Myocyte (in vitro differentiated cells): ENCODE results near the gene EPHB4. TPM values are rescaled to one million over a fixed set of nuclear protein-coding genes. Genes with fewer than 3 reads are reported as not detected.
A peak's percentile ranks its signal among the peaks of the same experiment; 100 is the strongest.
"Not testable (repeated sequence)": the region's sequence is repeated elsewhere in the genome, so short reads cannot be mapped to it uniquely, and the experiment has no call there.

Experiments used
- DNase-seq: peaks from one replicate; pipeline ENCODE4 v3.0.0-alpha.2; 2012; ENCODE audit warnings: low read depth
- polyA plus RNA-seq: library from polyadenylated mRNA; unstranded; fragments of >200 nt; gene quantifications from one replicate; pipeline ENCODE4 v1.2.1, GENCODE V29; 2012; ENCODE audit warnings: missing spikeins
- total RNA-seq: library from RNA; depleted of rRNA; stranded (reverse); fragments of >200 nt; gene quantifications from 2 replicates; pipeline ENCODE4 v1.2.3, GENCODE V29; 2014

The EPHB4 gene
- total RNA-seq, result 63.7 and 84.1 TPM in 2 replicates
- polyA plus RNA-seq, result 65.5 TPM

DNA sequence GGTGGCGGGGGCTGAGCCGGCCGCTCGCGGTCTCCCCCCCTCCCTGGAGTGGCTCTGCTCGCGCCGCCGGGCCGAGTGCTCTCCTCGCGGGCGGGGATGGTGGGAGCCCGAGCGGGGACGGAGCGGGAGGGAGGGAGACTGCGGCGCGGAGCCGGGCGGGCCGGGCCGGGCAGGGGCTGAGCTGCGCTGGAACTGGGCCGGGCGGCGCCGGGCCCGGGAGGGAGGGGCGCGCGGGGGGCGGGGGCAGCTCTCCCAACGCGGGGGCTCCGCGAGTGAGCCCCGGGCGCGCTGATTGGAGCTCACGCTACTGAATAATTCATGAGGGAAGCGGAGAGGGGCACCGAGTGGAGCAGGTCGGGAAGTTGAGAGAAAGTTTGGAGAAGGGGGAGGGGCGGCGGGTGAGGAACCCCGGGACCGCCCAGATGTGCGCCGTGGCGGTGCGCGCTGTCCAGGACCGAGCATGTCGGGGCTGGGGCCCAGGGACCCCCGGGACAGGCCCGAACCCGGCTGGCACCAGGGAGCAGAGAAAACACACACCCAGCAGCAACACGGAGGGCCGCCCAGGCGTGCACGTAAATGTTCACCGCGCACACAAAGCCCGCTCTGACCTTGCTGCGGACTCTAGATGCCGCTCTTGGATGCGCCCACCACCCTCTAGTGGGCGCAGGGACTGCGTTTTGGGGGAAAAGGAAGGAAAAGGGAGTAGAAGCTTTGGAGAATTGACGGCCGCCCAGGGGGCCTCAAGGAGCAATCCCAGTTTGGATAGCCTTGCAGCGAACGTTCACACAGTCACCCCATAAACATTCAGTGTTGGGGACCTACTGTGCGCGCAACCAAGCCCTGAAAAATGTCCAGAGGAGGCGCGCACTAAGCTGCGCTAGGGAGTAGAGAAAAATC is at the start of gene EPHB4:
TSS of gene EPHB4 (minus strand) at position 194 of the 897 bp plus-strand sequence. CDS start 493 bp downstream, outside the sequence.
- DNase-seq, result peak; percentile 95

DNA sequence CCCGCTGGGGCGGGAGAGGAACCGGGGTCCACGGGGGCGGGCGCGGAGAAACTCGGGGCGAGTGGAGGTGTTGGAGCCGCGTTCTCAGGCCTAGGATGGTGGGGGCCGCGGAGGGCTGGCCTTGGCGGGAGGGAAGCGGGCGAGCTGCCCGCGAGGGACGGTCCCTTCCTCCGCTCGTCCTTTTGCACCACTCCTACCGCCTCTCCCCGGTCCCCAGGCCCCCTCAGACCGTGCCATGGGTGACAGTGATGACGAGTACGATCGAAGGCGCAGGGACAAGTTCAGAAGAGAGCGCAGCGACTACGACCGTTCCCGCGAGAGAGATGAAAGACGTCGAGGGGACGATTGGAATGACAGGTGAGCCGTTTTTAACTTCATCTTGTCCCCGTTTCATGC is 48.0 kb upstream of the EPHB4 start:
- DNase-seq, result peak; percentile 47

DNA sequence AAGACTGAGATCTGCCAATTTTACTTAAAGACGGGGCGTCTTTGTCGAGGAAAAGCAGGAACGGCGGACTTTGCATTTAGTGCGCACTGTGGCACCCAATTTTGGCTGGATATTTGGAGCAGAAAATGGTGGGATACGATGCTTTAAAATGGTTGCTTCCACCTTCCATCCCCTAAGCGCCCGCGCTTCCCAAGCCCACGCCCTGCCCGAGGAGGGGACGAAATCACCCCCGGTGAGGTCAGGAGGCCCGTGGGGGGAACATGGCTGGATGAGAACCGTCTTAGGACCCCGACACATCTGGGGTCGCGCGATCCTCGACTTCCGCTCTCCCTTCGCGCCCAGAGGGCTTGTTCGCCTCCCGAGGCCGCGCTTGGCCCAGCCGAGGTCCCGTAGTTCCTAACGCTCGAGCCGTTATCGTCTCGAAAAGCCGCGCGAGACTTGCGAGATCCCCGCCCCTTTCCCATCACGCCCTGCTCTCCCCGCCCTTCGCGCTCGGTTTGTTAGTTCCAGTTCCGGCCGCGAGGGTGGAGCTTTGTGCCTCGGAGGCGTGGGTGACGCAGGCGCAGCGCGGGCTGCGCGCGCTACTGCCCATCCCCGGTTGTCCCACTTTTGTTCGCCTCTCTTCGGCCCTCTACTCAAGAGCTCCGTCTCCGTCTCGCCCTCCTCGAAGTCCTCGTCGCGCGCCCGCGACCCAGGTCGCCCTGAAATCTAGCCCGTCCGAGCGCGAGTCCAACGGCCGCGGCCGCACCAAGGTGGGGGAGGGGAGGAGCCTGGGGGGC is 47.4 kb upstream of the EPHB4 start, which contains the start of gene SRRT:
TSS of gene SRRT (plus strand) at position 527 of the 779 bp plus-strand sequence. CDS start 488 bp downstream, outside the sequence.
- DNase-seq, result peak; percentile 100

DNA sequence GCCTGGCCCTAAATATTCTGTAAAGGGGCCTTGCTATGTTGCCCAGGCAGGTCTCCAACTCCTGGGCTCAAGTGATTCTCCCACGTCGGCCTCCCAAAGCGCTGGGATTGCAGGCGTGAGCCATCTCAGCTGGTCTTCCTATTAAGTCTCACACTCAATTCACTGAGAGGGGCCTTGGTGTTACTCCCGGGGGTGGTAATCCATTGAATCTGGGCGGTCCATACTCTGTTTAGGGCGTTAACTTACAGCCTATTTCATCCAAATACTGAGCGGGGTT is 46.9 kb upstream of the EPHB4 start:
- DNase-seq, result no peak

DNA sequence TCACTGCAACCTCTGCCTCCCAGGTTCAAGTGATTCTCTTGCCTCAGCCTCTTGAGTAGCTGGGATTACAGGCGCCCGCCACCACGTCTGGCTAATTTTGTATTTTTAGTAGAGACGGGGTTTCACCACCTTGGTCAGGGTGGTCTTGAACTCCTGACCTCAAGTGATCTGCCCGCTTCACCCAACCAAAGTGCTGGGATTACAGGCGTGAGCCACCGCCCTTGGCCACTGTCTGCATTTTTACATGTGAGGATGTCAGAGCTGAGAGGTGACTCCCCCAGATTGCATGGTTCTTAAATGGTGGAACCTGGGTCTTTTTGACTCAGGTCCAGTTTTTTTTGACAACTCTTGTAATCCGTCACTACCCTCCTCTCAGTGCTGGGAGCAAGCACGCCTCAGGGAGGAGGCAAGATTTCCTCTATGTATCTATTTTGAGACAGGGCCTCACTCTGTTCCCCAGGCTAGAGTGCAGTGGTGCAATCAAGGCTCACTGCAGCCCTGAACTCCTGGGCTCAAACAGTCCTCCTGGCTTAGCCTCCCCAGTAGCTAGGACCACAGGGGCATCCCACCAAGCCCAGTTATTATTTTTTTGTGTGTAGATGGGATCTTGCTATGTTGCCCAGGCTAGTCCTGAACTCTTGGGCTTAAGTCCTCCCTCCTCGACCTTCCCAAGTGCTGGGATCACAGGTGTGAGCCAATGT is 46.4 kb upstream of the EPHB4 start:
- DNase-seq, result no peak

DNA sequence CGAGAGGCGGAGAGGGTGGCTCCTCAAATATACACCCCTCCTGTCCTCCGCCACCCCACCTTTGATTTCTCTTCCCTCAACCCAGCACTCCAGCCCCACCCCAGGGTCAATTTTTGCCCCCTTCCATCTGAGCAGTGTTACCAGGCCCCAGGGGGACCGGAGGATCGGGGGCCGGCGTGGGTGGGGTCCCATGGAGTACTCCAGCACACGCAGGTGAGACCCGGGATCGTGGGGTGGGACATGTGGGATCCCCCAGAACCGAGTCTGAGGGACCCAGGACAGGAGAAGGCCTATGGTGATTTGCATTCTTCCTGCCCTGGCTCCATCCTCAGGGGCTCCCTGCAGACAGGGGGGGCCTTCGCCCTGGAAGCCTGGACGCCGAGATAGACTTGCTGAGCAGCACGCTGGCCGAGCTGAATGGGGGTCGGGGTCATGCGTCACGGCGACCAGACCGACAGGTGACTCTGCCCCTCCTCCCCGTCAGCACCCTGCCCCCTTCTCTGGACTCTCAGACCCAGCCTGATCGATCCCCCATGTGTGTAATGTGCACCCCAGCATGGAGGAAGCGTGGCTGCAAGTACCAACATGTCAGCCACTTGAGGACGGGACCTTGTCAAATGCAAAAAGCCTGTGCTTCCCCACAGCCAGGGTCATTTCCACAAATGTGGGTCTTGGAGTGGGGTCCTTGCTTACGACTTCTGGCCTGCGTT is 40.6 kb upstream of the EPHB4 start:
- peak; percentile 27 for DNase-seq

DNA sequence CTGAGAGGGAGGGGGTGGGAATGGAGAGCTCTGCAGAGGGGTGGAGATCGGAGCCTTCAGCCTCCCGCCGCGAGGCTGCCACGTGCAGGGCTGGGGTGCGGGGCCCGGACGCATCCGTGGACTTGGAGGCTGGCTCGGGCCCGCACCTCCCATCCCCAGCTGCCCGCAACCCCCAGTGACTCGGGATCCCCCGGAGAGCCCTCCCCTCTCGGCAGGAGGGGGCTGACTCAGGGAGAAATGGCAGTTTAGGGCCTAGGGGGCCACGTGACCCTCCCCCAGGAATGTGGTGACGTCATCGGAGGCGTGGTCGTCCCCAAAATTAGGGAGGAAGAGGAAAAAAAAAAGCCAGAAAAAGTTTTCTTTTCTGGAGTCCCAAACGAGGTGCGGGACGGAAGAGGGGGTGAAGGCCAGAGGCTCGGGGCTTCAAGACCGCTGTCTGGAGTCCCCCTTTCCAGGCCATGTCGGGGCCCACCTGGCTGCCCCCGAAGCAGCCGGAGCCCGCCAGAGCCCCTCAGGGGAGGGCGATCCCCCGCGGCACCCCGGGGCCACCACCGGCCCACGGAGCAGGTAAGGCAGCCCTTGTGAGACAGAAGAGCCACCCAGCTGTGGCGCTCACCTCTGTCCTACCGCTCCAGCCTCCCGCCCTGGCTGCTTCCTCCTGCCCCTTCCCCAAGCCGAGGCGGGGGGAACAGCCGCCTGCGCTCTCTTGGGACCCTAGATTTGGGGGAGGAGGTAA is 39.9 kb upstream of the EPHB4 start, which contains the start of gene TRIP6:
TSS of gene TRIP6 (plus strand) at position 348 of the 736 bp plus-strand sequence. CDS start at position 459, 111 bp downstream.
- peak; percentile 97 for DNase-seq

DNA sequence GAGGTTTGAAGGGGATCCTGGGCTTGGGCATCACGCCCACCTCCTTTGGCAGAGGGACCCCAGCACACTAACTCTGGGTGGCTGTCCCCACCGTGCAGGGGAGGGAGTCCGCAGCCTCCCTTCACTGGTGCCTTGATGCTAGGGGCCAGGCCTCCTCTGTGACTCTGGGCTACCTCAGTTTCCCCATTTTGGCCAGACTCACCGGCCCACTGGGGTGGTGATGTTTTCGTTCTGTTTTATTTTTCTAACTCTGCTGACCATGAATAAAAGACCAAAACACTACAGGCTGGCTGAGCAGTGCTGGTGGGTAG is 39.4 kb upstream of the EPHB4 start:
- DNase-seq, result no peak

DNA sequence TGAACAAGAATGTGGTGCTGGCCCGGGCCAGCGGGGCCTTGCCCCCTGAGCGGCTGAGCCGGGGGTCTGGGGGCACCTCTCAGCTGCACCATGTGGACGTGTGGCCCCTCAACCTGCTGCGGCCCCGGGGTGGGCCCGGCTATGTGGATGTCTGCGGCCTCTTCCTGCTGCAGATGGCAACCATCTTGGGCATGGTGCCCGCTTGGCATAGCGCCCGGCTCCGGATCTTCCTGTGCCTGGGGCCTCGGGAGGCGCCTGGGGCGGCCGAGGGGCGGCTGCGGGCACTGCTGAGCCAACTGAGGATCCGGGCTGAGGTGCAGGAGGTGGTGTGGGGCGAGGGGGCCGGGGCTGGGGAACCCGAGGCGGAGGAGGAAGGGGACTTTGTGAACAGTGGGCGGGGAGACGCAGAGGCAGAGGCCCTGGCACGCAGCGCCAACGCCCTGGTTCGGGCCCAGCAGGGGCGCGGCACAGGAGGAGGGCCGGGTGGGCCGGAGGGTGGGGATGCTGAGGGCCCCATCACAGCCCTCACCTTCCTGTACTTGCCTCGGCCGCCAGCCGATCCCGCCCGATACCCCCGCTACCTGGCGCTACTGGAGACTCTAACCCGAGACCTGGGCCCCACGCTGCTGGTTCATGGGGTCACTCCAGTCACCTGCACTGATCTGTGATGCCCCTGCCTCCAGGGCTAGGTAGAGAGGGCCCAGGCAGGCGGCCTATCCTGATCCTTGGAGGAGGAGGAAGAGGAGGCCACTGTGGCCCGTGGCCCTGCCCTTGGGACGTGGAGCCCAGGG is 38.8 kb upstream of the EPHB4 start:
- peak; percentile 84 for DNase-seq

DNA sequence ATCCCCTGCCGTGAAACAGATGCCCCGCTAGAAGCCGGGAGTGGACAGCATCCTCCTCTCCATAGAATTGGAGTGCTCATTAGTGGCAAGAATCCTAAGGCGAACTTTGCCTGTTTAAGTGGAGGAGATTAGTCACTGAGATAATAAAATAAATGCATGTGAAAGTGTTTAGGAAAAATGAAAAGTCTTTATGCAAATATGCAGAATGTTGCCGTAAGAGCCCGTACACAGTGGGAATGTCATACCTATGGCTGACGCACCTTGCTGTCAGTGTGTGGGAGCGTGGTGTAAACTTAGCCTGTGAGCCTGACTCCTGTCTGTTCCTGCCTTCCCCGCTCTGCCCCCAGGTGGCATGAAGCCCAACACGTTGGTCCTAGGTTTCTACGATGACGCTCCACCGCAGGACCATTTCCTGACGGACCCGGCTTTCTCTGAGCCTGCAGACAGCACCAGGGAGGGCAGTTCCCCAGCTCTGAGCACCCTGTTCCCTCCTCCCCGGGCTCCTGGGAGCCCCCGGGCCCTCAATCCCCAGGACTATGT is 38.1 kb upstream of the EPHB4 start:
- DNase-seq, result no peak

DNA sequence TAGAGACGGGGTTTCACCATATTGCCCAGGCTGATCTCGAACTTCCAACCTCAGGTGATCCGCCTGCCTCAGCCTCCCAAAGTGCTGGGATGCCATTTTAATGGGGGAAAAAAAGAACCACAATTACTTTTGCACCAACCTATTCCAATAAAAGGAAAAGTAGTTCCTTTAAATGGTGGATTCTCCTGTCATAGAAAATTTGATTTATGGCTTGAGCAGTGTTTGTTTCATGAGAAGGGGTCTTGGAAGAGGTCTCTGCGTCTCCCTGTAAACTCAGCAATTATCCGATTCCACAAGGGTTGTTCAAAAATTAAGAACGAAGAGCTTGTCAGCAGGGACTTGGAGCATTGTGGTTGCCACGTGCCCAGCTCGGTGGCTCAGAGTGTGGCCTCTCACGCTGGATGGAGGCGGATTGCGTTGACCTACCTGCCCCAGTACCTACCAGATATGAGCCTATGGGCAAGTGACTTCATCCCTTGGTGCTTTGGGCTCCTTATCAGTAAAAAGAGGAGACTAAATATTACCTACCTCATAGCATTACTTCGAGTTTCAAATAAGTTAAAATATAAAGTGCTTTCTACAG is 37.0 kb upstream of the EPHB4 start:
- DNase-seq, result no peak

DNA sequence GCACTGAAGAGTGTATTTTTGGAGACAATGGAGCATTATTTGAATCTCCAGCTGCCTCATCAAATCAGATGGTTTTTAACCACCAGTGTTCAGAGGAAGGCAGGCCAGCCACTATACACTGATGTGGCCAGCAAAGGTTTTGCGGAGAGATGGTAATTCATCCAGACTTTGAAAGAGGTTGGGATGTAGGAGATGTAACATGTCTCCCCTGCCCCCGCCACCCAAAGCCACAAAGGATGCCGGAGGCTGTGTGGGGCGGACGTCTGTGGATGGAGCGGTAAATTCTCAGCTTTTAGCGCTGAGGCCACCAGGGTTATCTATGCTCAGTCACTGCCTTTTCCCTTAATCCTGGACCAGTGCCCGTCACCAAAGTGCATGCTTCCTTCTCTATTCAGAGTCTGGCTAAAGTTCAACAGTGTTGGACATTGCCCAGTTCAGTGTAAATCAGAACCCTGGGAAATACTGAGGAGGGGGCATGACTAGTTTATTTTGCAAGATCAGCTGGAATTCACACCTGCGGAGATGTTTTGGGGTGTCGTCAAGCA is 36.2 kb upstream of the EPHB4 start:
- DNase-seq, result peak; percentile 61

DNA sequence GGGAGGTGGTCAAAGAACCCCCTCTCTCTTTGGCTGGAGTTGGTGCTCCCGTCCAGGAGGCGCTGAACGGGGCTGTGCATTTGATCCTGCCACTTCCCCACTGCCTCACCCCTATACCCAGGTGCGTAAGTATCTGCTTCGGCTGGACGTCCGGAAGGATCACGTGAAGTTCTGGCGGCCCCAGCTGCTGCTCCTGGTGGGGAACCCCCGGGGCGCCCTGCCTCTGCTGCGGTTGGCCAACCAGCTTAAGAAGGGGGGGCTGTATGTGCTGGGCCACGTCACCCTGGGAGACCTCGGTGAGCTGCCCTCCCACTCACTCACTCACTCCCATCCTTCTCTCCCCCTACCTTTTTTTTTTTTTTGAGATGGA is 34.3 kb upstream of the EPHB4 start:
- DNase-seq, result no peak

DNA sequence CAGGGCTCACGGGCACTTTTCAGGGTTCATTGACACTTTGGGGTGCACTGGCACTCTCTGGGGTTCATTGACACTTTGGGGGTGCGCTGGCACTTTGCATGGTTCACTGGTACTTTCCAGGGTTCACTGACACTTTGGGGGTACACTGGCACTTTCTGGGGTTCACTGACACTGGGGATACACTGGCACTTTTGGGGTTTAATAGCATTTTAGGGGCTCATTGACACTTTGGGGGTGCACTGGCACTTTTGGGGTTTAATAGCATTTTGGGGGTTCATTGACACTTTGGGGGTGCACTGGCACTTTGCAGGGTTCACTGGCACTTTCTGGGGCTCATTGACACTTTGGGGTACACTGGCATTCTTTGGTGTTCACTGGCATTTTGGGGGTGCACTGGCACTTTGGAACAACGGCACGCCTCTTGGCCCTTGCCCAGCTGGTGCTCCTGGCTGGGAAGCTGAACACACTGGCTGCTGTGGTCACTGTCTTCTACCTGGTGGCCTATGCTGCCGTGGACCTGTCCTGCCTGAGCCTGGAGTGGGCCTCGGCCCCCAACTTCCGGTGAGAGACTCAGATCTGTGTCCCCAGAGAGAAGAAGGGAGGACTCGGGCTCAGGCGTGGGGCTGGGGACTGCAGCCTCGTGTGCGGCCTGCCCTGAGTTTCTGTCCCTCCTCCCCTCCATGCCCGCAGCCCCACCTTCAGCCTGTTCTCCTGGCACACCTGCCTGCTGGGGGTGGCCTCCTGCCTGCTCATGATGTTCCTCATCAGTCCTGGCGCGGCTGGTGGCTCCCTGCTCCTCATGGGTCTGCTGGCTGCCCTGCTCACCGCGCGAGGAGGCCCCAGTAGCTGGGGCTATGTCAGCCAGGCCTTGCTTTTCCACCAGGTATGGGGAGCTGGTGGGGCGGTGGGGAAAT is 33.6 kb upstream of the EPHB4 start:
- no peak for DNase-seq

DNA sequence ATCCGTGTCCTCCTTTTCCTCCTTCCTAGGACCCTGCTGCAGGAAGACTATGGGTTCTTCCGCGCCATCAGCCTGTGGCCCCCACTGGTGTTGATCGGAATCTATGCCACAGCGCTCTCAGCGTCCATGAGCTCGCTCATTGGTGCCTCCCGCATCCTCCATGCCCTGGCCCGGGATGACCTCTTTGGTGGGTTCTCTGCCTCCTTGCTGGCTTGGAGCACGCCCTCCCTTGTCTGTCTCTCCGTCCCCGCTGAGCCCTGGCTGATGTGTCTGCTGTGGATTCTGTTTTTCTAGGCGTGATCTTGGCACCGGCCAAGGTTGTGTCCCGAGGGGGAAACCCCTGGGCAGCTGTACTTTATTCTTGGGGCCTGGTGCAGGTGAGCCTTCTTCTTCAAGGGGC is 32.5 kb upstream of the EPHB4 start:
- DNase-seq, result no peak

DNA sequence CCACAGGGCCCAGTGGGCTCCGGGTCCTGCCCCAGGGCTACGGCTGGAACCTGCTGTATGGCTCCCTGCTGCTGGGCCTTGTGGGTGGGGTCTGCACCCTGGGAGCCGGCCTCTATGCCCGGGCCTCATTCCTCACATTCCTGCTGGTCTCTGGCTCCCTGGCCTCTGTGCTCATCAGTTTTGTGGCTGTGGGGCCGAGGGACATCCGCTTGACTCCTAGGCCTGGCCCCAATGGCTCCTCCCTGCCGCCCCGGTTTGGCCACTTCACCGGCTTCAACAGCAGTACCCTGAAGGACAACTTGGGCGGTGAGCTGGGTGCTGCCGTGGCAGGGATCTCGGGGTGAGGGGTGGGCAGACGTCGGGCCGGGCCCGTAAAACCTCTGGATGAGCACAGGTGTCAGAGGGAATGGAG is 29.6 kb upstream of the EPHB4 start:
- peak; percentile 5 for DNase-seq

DNA sequence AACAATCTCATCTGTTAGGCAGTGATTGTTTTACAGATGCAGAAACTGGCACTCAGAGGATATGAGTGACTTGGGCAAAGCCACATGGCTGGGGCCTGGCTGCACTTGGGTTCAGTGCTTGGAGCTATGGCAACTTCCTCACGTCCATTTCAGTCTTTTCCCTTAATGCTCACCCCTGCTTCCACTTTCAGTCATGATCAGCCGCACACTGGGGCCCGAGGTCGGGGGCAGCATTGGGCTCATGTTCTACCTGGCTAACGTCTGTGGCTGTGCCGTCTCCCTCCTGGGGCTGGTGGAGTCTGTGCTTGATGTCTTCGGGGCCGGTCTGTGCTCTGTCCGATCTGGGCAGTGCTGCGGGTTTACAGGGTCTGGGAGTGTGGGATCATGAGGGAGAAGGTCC is 28.2 kb upstream of the EPHB4 start:
- no peak for DNase-seq

DNA sequence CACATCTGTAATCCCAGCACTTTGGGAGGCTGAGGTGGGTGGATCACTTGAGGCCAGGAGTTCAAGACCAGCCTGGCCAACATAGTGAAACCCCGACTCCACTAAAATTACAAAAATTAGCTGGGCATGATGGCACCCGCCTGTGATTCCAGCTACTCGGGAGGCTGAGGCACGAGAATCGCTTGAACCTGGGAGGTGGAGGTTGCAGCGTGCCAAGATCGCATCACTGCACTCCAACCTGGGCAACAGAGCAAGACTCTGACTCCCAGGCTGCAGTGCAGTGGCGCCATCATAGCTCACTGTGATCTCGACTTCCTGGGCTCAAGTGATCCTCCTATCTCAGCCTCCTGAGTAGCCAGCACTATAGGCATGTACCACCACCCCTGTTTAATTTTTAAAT is 27.6 kb upstream of the EPHB4 start:
- DNase-seq, result not testable (repeated sequence)
